Caco-2 (cell line): ENCODE results near the gene SACS. TPM values are rescaled to one million over a fixed set of nuclear protein-coding genes. Genes with fewer than 3 reads are reported as not detected.

Experiments
- BruUV-seq: library from RNA; stranded (reverse); fragments of 400-500 nt; replicated peaks from 2 replicates; lab custom pipeline; 2021; lab: Mats Ljungman, UMichigan
- CTCF ChIA-PET: fragments of 300-600 bp; sonication (Branson Sonifier 250); formaldehyde crosslinking; loops from one replicate; lab custom pipeline; 2022; ENCODE audit warnings: antibody characterized with exemption; lab: Charles Lee
- POLR2A ChIA-PET: fragments of 300-600 bp; sonication (Branson Sonifier 250); formaldehyde crosslinking; loops from one replicate; lab custom pipeline; 2022; ENCODE audit warnings: antibody characterized with exemption; lab: Charles Lee
- DNase-seq, 2 experiments: peaks; one replicate each; pipeline versions ENCODE4 v3.0.0 to v3.0.0-alpha.2; 2020 to 2022
- H3K27me3 ChIP-seq: replicated peaks from 2 replicates; pipeline ENCODE4 v1.6.0; 2011; ENCODE audit warnings: low read length; ENCODE audit not compliant: control insufficient read depth, insufficient read depth
- H3K36me3 ChIP-seq: 2 replicates; pipeline ENCODE4 v1.5.1; 2011; ENCODE audit warnings: low read length; ENCODE audit not compliant: control insufficient read depth, insufficient read depth
- H3K4me1 ChIP-seq: fragments of 250-450 bp; sonication (Bioruptor Pico); 2 replicates; pipeline ENCODE4 v1.5.1; 2020; ENCODE audit warnings: mild to moderate bottlenecking
- H3K4me3 ChIP-seq: 2 replicates; pipeline ENCODE4 v1.5.1; 2011; ENCODE audit warnings: low read depth, mild to moderate bottlenecking, control low read depth, low read length
- H3K9me3 ChIP-seq: fragments of 250-450 bp; sonication (Bioruptor Pico); 2 replicates; pipeline ENCODE4 v1.5.1; 2020; ENCODE audit warnings: mild to moderate bottlenecking, moderate library complexity
- H3K27ac Mint-ChIP-seq: one replicate; pipeline ENCODE4 v1.8.0; 2022; ENCODE audit warnings: mixed read lengths; ENCODE audit not compliant: unreplicated experiment
- H3K27me3 Mint-ChIP-seq: one replicate; pipeline ENCODE4 v1.8.0; 2022; ENCODE audit warnings: mixed read lengths; ENCODE audit not compliant: insufficient read depth, unreplicated experiment
- H3K36me3 Mint-ChIP-seq: one replicate; pipeline ENCODE4 v1.8.0; 2022; ENCODE audit warnings: mild to moderate bottlenecking, mixed read lengths; ENCODE audit not compliant: insufficient read depth, unreplicated experiment
- H3K4me1 Mint-ChIP-seq: one replicate; pipeline ENCODE4 v1.8.0; 2022; ENCODE audit warnings: low read depth, mixed read lengths; ENCODE audit not compliant: unreplicated experiment
- H3K4me3 Mint-ChIP-seq: one replicate; pipeline ENCODE4 v1.8.0; 2022; ENCODE audit warnings: mild to moderate bottlenecking, moderate library complexity, mixed read lengths; ENCODE audit not compliant: unreplicated experiment
- H3K9me3 Mint-ChIP-seq: one replicate; pipeline ENCODE4 v1.8.0; 2022; ENCODE audit warnings: mixed read lengths; ENCODE audit not compliant: unreplicated experiment
- intact Hi-C: fragments of 100-400 bp; cut with micrococcal nuclease; formaldehyde crosslinking; loops from one replicate; pipeline ENCODE4 v1.10.0; 2022; ENCODE audit not compliant: unreplicated experiment
- total RNA-seq: library from RNA; stranded (reverse); gene quantifications from 2 replicates; pipeline ENCODE4 v1.2.3, GENCODE V29; 2022
- TF ChIP-seq, protein P1 (sequence below), 2 experiments: fragments of 200-600 bp in 1 of 2; IDR thresholded peaks; 1 replicate in 1 of 2; 2 replicates in 1 of 2; pipeline versions ENCODE4 v1.5.1 to v1.8.0; 2011 to 2022; ENCODE audit warnings: antibody characterized with exemption in 1 of 2, control low read depth in 1 of 2, inconsistent platforms in 1 of 2, low read depth in 1 of 2, low read length in 1 of 2, mild to moderate bottlenecking in 1 of 2, moderate library complexity in 1 of 2; ENCODE audit not compliant: insufficient read depth in 1 of 2, severe bottlenecking in 1 of 2, unreplicated experiment in 1 of 2

The SACS gene
- total RNA-seq, 1 experiment from 2014 or later, result 4.5 TPM

DNA sequence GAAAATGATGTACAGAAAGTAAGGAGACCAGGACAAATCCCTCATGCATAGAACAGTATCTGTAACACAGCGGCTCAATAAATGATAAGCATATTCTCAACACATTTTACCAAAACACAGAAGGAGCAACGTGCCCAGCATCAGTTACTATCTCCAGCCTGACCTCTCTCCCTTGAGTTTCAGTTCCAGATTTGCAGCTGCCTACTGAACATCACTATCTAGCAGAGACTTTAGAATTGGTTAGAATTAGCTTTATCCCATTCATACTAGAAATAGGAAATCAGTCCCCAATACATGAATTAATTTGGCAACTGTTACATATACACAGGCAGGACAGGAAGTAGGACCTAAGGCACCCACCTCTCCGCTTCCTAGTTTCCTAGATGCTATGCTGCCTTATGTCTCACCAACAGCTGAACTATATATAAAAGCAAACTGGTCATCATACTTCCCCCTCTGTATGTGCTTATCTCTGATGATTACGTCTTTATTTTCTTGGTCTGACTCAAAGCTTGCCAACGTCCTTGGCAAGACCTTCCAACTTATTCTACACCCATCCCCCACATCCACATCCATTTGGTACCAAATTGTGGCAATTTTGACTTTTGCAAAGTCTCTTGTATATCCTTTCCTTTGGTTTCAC lies 61.1 kb downstream of the SACS start:
- H3K27me3 ChIP-seq, result no peaks in the 10 kb centered on the region
- H3K36me3 Mint-ChIP-seq, result peaks cover 5% of the 10 kb centered on the region
- H3K27ac Mint-ChIP-seq, result no peak overlapping the region
- H3K4me3 Mint-ChIP-seq, result no peak overlapping the region
- intact Hi-C loops, result loop anchor here (10.0 kb wide), 1 partner anchor 202 kb away; the partner anchor contains the start of gene TNFRSF19
- no peaks in the 10 kb centered on the region for H3K27me3 Mint-ChIP-seq
- DNase-seq, result no peak
- TF ChIP-seq, protein P1, sequence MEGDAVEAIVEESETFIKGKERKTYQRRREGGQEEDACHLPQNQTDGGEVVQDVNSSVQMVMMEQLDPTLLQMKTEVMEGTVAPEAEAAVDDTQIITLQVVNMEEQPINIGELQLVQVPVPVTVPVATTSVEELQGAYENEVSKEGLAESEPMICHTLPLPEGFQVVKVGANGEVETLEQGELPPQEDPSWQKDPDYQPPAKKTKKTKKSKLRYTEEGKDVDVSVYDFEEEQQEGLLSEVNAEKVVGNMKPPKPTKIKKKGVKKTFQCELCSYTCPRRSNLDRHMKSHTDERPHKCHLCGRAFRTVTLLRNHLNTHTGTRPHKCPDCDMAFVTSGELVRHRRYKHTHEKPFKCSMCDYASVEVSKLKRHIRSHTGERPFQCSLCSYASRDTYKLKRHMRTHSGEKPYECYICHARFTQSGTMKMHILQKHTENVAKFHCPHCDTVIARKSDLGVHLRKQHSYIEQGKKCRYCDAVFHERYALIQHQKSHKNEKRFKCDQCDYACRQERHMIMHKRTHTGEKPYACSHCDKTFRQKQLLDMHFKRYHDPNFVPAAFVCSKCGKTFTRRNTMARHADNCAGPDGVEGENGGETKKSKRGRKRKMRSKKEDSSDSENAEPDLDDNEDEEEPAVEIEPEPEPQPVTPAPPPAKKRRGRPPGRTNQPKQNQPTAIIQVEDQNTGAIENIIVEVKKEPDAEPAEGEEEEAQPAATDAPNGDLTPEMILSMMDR (IDR thresholded peaks at IDR 0.05; ENCODE audit: insufficient read depth in 1 of 2, low read depth in 1 of 2, low read length in 1 of 2, severe bottlenecking in 1 of 2, unreplicated experiment in 1 of 2), result no peak
- peaks cover 5% of the 10 kb centered on the region for H3K4me1 Mint-ChIP-seq
- no TSS peak for BruUV-seq
- H3K4me1 ChIP-seq, result peaks cover 12% of the 10 kb centered on the region; the same call in 1 of the 2 replicates
- H3K36me3 ChIP-seq, result no peaks in the 10 kb centered on the region
- H3K4me3 ChIP-seq, result no peak overlapping the region
- no peaks in the 10 kb centered on the region for H3K9me3 ChIP-seq
- ChIA-PET CTCF (no interaction called here), POLR2A (no interaction called here)
- no peaks in the 10 kb centered on the region for H3K9me3 Mint-ChIP-seq

DNA sequence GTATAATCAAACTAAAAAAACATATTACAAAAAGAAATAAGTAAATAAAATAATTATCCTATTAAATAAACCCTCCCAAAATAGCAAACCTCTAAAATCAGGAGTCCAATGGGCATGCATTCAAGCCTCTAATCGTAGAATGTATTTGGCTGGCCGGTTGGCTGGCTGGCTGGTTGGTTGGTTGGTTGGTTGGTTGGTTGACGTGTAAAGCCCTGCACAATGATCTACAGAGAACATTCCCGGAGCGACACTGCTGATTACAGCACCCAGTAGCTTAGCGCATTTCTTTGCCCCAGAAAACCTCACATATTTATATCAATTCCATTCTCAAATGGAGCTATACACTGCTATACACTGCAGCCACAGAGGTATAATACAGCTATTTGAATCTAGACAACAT lies 65.6 kb downstream of the SACS start:
- intact Hi-C loops, result no loop called here
- POLR2A ChIA-PET, result no interaction called here
- Histone ChIP-seq H3K4me3 (no peak overlapping the region), H3K27me3 (no peaks in the 10 kb centered on the region), H3K9me3 (no peaks in the 10 kb centered on the region), H3K4me1 (no peaks in the 10 kb centered on the region), H3K36me3 (no peaks in the 10 kb centered on the region)
- Mint-ChIP-seq H3K4me1 (no peaks in the 10 kb centered on the region), H3K9me3 (no peaks in the 10 kb centered on the region), H3K27ac (no peak overlapping the region), H3K4me3 (no peak overlapping the region), H3K36me3 (peaks cover 5% of the 10 kb centered on the region), H3K27me3 (no peaks in the 10 kb centered on the region)
- TF ChIP-seq, protein P1 (IDR thresholded peaks at IDR 0.05; ENCODE audit: insufficient read depth in 1 of 2, low read depth in 1 of 2, low read length in 1 of 2, severe bottlenecking in 1 of 2, unreplicated experiment in 1 of 2), result no peak
- no TSS peak for BruUV-seq
- DNase-seq, result no peak
- CTCF ChIA-PET, result no interaction called here

DNA sequence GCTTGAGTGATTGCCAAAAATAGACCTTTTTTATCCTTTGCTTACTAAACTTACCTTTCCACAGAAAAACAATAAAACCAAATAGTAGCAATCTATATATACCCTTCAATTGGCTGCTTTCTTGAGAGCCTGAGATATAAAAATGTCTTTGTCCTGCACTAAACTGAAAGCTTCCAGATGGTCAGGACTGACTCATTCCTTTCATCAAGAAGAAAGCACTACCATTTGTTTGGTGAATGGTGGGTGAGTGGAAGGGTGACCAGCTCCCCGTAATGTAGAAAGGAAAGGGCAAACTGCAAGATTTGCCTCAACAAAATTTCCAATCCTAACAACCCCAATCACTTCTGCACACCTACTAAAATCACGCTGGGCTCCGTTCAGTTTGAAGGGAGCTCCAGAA lies 67.8 kb downstream of the SACS start:
- ChIA-PET CTCF (no interaction called here), POLR2A (no interaction called here)
- Mint-ChIP-seq H3K4me3 (no peak overlapping the region), H3K36me3 (peaks cover 5% of the 10 kb centered on the region), H3K27me3 (no peaks in the 10 kb centered on the region), H3K9me3 (no peaks in the 10 kb centered on the region), H3K4me1 (no peaks in the 10 kb centered on the region), H3K27ac (no peak overlapping the region)
- Histone ChIP-seq H3K27me3 (no peaks in the 10 kb centered on the region), H3K4me1 (no peaks in the 10 kb centered on the region), H3K36me3 (no peaks in the 10 kb centered on the region), H3K9me3 (no peaks in the 10 kb centered on the region), H3K4me3 (no peak overlapping the region)
- BruUV-seq, result no TSS peak
- TF ChIP-seq, protein P1 (IDR thresholded peaks at IDR 0.05; ENCODE audit: insufficient read depth in 1 of 2, low read depth in 1 of 2, low read length in 1 of 2, severe bottlenecking in 1 of 2, unreplicated experiment in 1 of 2), result no peak
- DNase-seq, result no peak
- intact Hi-C loops, result no loop called here
